ENCODE results near the gene CD44.

DNA sequence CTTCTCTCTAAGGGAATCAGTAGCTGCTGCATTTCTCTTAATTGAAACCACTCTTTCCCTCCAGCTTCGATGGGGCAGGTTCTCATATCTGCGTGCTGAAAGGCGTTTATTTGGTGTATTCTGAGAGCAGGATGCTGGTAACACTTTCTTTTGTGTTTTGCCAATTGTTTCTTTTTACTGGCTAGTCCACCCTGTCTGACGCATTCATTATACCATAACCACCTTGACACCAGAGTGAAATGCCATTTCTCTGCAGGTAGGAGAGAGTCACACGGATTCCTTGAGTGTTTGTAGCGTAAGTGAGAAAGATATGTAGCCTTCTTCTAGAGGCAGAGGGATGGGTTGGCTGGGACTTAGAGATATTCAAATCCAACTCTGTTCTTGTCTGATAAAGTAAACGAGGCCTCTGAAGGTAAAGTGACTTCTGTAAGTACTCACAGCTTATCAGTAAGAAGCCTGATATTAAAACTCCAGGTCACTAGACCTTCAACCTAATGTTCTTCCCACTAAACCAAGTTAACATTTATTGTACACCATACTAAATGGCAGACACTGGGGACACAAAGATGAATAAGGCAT lies 21.4 kb downstream of the CD44 start:
- TF ChIP-seq, protein P1, sequence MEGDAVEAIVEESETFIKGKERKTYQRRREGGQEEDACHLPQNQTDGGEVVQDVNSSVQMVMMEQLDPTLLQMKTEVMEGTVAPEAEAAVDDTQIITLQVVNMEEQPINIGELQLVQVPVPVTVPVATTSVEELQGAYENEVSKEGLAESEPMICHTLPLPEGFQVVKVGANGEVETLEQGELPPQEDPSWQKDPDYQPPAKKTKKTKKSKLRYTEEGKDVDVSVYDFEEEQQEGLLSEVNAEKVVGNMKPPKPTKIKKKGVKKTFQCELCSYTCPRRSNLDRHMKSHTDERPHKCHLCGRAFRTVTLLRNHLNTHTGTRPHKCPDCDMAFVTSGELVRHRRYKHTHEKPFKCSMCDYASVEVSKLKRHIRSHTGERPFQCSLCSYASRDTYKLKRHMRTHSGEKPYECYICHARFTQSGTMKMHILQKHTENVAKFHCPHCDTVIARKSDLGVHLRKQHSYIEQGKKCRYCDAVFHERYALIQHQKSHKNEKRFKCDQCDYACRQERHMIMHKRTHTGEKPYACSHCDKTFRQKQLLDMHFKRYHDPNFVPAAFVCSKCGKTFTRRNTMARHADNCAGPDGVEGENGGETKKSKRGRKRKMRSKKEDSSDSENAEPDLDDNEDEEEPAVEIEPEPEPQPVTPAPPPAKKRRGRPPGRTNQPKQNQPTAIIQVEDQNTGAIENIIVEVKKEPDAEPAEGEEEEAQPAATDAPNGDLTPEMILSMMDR (conservative IDR thresholded peaks at IDR 0.05; ENCODE audit: low read depth, low read length) = no peak
- no peak for TF ChIP-seq EZH2 (IDR thresholded peaks at IDR 0.05; ENCODE audit: borderline replicate concordance, low read depth, low read length, poor library complexity, severe bottlenecking)

All from A673 (cell line).